ENCODE measurements around the gene CST6. TPM values are rescaled to one million over a fixed set of nuclear protein-coding genes. Genes with fewer than 3 reads are reported as not detected.
"Not testable (repeated sequence)": the region's sequence is repeated elsewhere in the genome, so short reads cannot be mapped to it uniquely, and the experiment has no call there.

The CST6 gene
- polyA plus RNA-seq, 1 donor = not detected

DNA sequence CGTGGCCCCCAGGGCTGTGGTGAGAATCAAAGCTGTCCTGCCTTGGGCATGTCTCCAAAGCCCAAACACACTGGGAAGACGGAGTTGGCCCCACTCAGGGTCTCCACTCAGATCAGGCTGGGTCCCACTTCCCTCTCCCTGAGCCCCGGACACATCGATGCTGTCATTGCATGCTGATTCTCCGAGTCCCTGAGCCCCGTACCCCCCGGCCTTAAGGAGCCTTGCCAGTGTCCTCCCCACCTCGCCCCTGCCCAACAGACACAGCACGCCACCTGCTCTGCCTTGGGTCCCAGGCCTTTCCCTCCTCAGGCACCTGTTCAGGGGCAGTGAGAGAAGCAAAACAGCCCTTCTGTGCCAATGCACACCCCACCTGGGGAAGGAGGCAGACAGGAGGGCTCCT is 24.5 kb upstream of the CST6 start:
- no peak for DNase-seq

GRCh38 chr11:65988791-65989592 is 22.8 kb upstream of the CST6 start:
- DNase-seq = peak; percentile 93

GRCh38 chr11:65992056-65992455 is 19.8 kb upstream of the CST6 start:
- DNase-seq = no peak

DNA sequence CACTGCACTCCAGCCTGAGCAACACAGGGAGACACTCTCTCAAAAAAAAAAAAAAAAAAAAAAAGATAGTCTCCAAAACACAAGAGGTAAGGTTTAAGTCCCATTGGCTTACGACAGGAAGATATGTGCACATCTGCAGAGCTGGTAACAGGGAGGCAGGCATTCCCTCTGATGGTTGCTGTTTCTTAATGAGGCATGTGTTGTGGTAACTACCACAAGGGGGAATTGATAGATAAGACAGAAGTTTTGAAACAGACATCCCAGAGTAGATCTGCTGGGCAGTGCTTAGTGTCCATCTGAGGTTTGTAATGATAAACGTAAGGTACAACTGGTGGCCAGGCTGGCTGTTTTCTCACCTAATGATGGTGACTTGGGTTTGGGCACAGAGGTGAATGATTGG is 14.5 kb upstream of the CST6 start:
- DNase-seq = no peak

GRCh38 chr11:66001942-66002647 is 9.7 kb upstream of the CST6 start, which contains the start of the genes BANF1 and EIF1AD:
Gene BANF1 (plus strand): TSS chr11:66002503. CDS start chr11:66003251, 748 bp downstream.
Gene EIF1AD (minus strand): TSS chr11:66002157. CDS start chr11:66000389, 1,768 bp downstream.
- peak; percentile 97 for DNase-seq

- DNase-seq = no peak
Observed at GRCh38 chr11:66002648-66003225, 9.1 kb upstream of the CST6 start.

DNA sequence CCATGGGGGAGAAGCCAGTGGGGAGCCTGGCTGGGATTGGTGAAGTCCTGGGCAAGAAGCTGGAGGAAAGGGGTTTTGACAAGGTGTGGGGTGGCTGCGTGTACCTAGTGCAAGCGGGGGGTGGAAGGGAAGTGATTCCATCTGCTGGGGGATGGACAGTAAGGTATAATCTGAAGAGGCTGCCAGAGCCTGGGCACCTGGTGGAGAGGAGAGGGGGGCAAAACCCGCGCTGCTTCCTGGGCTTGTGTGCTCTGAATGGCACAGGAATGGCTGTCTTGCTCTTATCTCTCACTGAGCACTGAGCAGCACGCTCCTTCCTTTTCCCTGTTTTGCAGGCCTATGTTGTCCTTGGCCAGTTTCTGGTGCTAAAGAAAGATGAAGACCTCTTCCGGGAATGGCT is 8.5 kb upstream of the CST6 start:
- DNase-seq = no peak

GRCh38 chr11:66004186-66004585 is 7.6 kb upstream of the CST6 start:
- DNase-seq = no peak

- DNase-seq = no peak
Observed at GRCh38 chr11:66006134-66006890, 5.5 kb upstream of the CST6 start.

DNA sequence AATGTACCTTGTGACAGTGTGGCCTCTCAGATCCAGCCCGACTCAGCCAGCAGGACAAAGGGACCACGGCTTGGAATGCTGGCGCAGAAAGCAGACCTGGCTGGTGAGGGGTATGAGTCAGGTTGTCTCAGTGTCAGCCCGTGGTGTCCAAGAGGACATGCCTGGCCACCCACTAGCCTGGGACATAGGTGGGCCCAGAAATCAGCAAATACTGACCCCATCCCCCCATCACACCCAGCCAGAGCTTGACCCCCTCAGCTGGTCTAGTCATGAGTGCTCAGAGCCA is 5.0 kb upstream of the CST6 start:
- no peak for DNase-seq

DNA sequence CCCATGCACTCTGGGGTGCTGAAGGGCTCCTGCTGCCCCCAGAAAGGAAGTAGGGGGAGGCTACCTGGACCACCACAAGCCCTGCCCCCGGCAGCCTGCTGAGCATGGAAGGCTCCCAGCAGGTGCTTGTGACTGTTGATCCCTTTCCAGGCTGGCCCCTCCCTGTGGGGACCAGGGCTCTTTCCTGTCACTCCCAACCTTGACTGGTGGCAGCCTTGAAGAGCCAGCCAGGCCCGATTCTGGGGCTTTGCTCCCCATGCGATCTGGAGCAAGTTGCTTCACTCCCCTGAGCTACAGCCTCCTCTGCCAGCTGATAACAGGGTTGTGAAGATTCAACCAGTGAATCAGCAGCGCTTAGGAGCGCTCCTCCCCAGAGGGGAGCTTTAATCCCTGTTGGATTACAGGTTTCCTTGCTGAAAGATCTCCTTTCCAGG is 4.6 kb upstream of the CST6 start:
- no peak for DNase-seq

DNA sequence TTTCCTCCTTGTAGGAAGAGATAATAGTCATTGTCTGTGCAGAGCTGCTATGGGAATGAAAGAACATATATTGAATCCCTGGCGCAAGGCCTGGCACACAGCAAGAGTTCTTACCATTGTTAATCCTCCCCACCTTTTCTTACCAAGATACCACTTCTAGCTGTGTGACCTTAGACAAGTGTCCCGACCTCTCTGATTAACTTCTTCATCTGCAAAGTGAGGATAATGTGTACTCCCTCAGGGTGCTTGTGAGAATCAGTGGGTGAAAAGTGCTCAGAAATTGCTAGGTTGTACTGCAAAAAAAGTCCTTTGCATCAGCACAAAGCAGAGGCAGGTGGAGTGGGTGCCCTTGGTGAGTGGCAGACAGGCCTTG is 3.7 kb upstream of the CST6 start:
- DNase-seq = no peak

GRCh38 chr11:66008468-66009101 is 3.2 kb upstream of the CST6 start:
- no peak for DNase-seq

- DNase-seq = not testable (repeated sequence)
Observed at GRCh38 chr11:66010036-66010435, 1.8 kb upstream of the CST6 start.

- no peak for DNase-seq
Observed at GRCh38 chr11:66011239-66011784, 496 bp upstream of the CST6 start.

DNA sequence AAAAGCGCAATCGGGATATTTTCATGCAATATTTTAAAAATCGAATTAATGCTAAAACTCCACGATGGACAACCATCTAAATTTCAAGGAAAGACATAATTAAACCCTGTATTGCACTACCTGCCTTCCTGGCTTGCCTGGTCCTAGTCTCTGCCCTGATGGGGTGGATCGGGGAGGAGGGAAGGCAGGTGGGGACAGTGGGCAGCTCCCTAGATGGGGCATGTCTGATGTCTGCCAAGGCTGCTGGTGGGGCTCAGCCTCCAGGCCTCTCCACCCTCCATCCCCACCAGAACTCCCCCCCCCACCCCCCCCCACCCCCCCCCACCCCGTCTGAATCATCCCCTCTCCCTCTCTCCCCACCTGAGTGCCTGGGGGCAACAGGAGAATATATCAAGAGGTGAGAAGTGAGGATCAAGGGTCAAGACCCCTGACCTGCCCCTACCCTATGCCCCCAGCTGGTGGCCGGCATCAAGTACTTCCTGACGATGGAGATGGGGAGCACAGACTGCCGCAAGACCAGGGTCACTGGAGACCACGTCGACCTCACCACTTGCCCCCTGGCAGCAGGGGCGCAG is 650 bp downstream of the CST6 start:
- DNase-seq = no peak

GRCh38 chr11:66012946-66013761 is 1.3 kb downstream of the CST6 start:
- DNase-seq = no peak

- no peak for DNase-seq
Observed at GRCh38 chr11:66013762-66014100, 1.9 kb downstream of the CST6 start.

GRCh38 chr11:66014804-66015453 is 3.1 kb downstream of the CST6 start:
- no peak for DNase-seq

DNA sequence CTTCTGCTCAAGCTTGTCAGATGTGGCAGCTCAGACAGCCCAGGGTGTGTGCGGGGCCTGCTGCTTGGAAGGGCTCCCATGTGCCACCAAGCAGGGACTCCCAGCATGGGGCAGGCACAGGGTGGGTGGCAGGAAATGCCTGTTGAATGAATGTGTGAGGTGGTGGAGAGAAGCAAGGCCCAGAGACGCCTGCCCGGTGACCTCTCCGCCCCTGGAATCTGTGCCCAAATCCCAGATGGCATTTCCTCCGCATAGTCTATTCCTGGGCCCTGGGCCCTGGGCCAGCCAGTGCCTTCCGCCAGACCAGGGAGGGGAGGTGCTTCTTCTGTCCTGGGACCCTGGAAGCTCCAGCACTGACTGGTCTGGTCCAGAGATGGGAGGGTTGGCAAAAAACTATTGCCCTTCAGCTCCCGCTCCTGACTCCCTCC is 3.7 kb downstream of the CST6 start:
- DNase-seq = no peak
